Nephron (organoid): ENCODE results near the gene GTF3C1.

ENCODE experiments used
- H3K27ac Mint-ChIP-seq, 3 experiments: 2 replicates each; pipeline ENCODE4 v1.8.0; 2020; ENCODE audit warnings: mixed read lengths in 3 of 3, mild to moderate bottlenecking in 2 of 3, moderate library complexity in 1 of 3
- H3K27me3 Mint-ChIP-seq: 2 replicates; pipeline ENCODE4 v1.8.0; 2021; ENCODE audit warnings: low read depth, mild to moderate bottlenecking, moderate library complexity, mixed read lengths
- H3K36me3 Mint-ChIP-seq: 2 replicates; pipeline ENCODE4 v1.8.0; 2020; ENCODE audit warnings: low read depth, mixed read lengths
- H3K4me1 Mint-ChIP-seq: 2 replicates; pipeline ENCODE4 v1.8.0; 2020; ENCODE audit warnings: mixed read lengths
- H3K4me3 Mint-ChIP-seq, 3 experiments: 2 replicates each; pipeline ENCODE4 v1.8.0; 2020; ENCODE audit warnings: mild to moderate bottlenecking in 3 of 3, mixed read lengths in 3 of 3, moderate library complexity in 2 of 3
- H3K9me3 Mint-ChIP-seq: 2 replicates; pipeline ENCODE4 v1.8.0; 2020; ENCODE audit warnings: mixed read lengths
- TF ChIP-seq, protein P1 (sequence below), 3 experiments: fragments of 200-600 bp; sonication (generic); IDR thresholded peaks; one replicate each; pipeline ENCODE4 v1.5.0; 2021; ENCODE audit warnings: antibody characterized with exemption in 3 of 3; ENCODE audit not compliant: unreplicated experiment in 3 of 3

GTF3C1 gene

DNA sequence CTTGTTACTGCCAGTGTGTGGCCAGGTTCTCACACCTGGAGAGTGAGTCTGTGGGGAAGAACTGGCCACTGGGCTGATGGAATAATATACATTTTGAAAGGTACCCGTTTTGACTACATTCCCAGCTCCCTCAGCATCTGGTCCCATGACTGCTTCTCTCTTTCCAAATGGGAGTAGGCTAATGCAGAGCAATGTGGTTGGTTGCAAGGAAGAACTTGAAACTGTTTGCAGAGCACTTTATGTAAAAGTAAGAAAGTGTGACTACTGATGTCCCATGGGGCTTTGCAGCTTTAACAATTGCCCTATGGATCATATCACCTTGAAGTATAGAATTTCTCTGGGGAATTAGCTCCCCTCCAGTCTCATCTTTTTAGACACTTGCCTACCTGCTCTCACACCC lies 9.2 kb upstream of the GTF3C1 start:
- TF ChIP-seq, protein P1, sequence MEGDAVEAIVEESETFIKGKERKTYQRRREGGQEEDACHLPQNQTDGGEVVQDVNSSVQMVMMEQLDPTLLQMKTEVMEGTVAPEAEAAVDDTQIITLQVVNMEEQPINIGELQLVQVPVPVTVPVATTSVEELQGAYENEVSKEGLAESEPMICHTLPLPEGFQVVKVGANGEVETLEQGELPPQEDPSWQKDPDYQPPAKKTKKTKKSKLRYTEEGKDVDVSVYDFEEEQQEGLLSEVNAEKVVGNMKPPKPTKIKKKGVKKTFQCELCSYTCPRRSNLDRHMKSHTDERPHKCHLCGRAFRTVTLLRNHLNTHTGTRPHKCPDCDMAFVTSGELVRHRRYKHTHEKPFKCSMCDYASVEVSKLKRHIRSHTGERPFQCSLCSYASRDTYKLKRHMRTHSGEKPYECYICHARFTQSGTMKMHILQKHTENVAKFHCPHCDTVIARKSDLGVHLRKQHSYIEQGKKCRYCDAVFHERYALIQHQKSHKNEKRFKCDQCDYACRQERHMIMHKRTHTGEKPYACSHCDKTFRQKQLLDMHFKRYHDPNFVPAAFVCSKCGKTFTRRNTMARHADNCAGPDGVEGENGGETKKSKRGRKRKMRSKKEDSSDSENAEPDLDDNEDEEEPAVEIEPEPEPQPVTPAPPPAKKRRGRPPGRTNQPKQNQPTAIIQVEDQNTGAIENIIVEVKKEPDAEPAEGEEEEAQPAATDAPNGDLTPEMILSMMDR (IDR thresholded peaks at IDR 0.05; ENCODE audit: unreplicated experiment in 3 of 3) = no peak
- no peak overlapping the region for H3K27ac Mint-ChIP-seq
- peaks cover 5% of the 10 kb centered on the region for H3K4me1 Mint-ChIP-seq
- H3K36me3 Mint-ChIP-seq = peaks cover 5% of the 10 kb centered on the region
- no peaks in the 10 kb centered on the region for H3K27me3 Mint-ChIP-seq
- H3K4me3 Mint-ChIP-seq = no peak overlapping the region
- H3K9me3 Mint-ChIP-seq = no peaks in the 10 kb centered on the region

DNA sequence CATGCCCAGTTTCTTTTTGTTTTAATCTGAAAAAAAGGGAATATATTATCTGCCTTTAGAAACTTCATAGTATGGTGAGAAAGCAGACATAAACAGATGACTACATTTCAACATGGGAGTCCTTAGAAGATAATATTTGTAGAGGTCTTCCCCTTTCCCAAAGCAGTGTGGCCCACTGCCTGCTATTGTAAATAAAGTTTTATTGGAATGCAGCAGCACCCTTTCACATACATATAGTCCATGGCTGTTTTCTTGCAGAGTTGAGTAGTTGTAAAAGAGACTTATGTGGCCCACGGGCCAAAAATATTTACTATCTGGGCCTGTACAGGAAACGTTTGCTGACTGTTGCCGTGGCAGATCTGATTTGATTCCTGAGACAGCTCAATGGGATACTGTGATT lies 8.7 kb upstream of the GTF3C1 start:
- Mint-ChIP-seq H3K27me3 (no peaks in the 10 kb centered on the region), H3K4me1 (peaks cover 5% of the 10 kb centered on the region), H3K4me3 (no peak overlapping the region), H3K36me3 (peaks cover 5% of the 10 kb centered on the region), H3K9me3 (no peaks in the 10 kb centered on the region), H3K27ac (no peak overlapping the region)
- TF ChIP-seq, protein P1 (IDR thresholded peaks at IDR 0.05; ENCODE audit: unreplicated experiment in 3 of 3) = no peak

DNA sequence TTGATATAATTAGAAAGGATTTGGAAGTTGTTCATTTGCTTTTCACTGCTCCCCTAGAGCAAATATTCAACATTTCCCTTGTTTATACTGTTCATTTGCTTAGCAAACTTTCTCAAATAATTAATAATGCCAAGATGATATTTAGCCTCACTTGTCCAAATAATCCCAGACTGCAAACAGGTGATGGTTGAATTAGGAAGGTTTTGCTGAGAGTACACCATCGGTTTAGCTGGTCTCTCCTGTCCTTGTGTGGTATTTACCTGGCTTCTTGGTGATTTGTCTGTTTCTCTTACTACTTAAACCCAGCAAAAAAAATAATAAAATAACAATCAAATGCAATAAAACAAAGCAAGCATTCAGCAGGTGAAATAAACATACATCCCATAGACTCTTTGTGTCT lies 6.8 kb upstream of the GTF3C1 start:
- Mint-ChIP-seq H3K36me3 (peaks cover 5% of the 10 kb centered on the region), H3K4me3 (no peak overlapping the region), H3K4me1 (peaks cover 4% of the 10 kb centered on the region), H3K27ac (no peak overlapping the region), H3K27me3 (no peaks in the 10 kb centered on the region), H3K9me3 (no peaks in the 10 kb centered on the region)
- TF ChIP-seq, protein P1 (IDR thresholded peaks at IDR 0.05; ENCODE audit: unreplicated experiment in 3 of 3) = no peak

DNA sequence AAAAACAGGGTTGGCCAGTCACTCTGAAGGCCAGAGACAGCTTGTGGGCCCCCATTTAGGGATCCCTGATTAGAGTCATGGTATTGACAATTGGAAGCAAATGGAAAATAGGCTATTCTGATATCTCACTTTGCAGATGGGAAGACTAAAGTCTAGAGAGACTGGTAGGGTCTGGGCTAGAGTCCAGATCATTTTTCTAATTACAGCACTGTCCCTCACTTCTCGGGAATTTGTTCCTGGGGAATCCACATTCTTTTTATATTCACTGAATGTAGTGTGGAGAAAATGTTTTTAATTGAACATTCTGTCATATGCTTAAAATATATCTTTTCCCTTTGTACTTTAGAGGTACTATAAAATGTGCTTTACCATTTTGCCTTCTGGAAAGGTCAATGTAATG lies 1.3 kb upstream of the GTF3C1 start:
- peak overlapping the region in 1 of 3 experiments; percentile 26 for H3K27ac Mint-ChIP-seq

DNA sequence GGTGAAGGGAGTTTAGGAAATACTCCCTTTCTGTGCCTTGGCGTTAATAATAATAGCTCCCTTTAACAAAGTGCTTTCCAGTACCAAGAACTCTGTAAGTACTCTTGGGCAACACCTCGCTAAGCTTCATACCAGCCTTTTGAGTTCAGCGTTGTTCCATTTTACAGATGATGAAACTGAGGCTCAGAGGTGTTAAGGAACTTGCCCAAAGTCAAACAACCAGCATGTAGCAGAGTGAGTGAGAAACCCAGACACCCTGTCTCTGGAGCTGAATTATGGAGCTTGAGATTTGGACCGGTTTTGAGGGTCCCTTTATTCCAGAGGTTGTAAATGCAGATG lies 838 bp upstream of the GTF3C1 start:
- H3K27me3 Mint-ChIP-seq = no peaks in the 10 kb centered on the region
- TF ChIP-seq, protein P1 (IDR thresholded peaks at IDR 0.05; ENCODE audit: unreplicated experiment in 3 of 3) = no peak
- peaks cover 11% of the 10 kb centered on the region for H3K36me3 Mint-ChIP-seq
- peak overlapping the region; percentile 81 to 90 (median 90) for H3K27ac Mint-ChIP-seq
- H3K9me3 Mint-ChIP-seq = no peaks in the 10 kb centered on the region
- H3K4me3 Mint-ChIP-seq = peak overlapping the region; percentile 96 to 97 (median 96)
- peaks cover 46% of the 10 kb centered on the region for H3K4me1 Mint-ChIP-seq

More for the DNA sequence above, 1.3 kb upstream of the GTF3C1 start:
- Mint-ChIP-seq H3K27me3 (no peaks in the 10 kb centered on the region), H3K4me1 (peaks cover 45% of the 10 kb centered on the region), H3K9me3 (no peaks in the 10 kb centered on the region), H3K36me3 (peaks cover 9% of the 10 kb centered on the region), H3K4me3 (peak overlapping the region; percentile 96 to 97 (median 96))
- TF ChIP-seq, protein P1 (IDR thresholded peaks at IDR 0.05; ENCODE audit: unreplicated experiment in 3 of 3) = no peak

DNA sequence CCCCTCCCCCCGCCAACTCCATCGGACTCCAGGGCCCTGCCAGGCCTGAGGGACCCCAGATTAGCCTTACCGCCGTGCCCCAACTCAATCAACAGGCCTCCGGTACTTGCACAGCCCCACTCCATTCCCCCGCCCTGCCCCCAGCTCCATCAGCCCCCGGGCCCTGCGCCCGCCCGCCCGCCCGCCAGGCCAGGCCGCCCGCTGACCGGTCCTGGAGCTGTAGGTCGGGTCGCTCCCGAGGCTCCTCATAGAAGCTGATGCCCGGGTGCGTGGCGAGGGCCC lies 308 bp downstream of the GTF3C1 start:
- H3K9me3 Mint-ChIP-seq = no peaks in the 10 kb centered on the region
- peaks cover 46% of the 10 kb centered on the region for H3K4me1 Mint-ChIP-seq
- H3K36me3 Mint-ChIP-seq = peaks cover 19% of the 10 kb centered on the region
- H3K27me3 Mint-ChIP-seq = no peaks in the 10 kb centered on the region
- TF ChIP-seq, protein P1 (IDR thresholded peaks at IDR 0.05; ENCODE audit: unreplicated experiment in 3 of 3) = no peak
- H3K4me3 Mint-ChIP-seq = peak overlapping the region; percentile 96 to 97 (median 96)
- peak overlapping the region; percentile 81 to 90 (median 90) for H3K27ac Mint-ChIP-seq
